AG10803 (cell line): ENCODE results near the gene GPR65.

Experiments
- DNase-seq: peaks from one replicate; pipeline ENCODE4 v3.0.0; 2010; ENCODE audit warnings: low read depth
- H3K4me3 ChIP-seq: 2 replicates; pipeline ENCODE4 v1.5.1; 2011; ENCODE audit warnings: mild to moderate bottlenecking, low read length, control low read depth
- CTCF ChIP-seq: conservative IDR thresholded peaks from 2 replicates; pipeline ENCODE4 v1.5.1; 2011; ENCODE audit warnings: mild to moderate bottlenecking, low read length, control low read depth, inconsistent platforms

GPR65 gene

DNA sequence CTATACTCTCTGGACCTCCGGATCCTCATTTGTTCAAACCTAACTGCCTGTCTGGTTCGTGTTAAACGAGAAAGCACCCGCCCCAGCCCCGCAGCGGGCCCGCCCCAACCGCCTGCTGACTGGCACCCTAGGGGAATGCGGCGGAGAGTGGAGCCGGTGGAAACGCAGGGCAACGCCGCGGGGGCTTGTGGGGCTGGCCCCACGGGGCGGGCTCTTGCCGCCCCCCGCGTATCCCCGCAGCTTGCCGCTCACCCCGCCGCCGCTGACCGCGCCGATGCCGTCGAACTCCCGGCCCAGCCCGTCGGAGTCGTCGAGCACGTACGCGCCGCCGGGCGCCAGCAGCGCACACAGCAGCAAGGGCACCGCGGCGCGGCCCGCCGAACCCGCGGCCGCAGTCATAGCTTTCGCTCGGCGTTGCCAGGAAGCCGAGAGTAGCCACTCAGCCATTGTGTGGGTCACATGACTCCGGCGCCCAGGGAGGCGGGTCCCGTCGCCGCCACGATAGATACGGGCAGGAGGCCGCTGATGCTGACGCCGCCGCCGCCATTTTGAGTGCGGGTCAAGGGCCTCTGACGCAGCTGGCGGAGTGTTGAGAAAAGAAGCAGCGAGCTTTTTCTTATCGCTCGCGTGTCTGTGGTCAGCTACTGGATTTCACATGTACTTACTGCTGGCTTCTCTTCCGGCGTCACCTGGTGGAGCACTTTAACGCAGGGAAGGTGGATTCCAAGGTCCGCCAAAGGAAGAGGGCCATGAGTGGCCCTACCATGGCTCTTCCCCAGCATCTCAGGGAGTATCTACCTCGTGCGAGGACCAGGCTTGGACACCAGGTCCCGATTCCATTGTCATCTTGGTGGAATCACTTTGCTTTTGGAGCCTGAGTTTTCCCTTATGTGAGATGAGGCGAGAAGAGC lies 12.0 kb upstream of the GPR65 start, which contains the start of gene GALC:
Gene GALC (minus strand): TSS at position 465 of the 911 bp plus-strand sequence. CDS start 18 bp downstream, at position 447.
- peak within 1 kb of the TSS; percentile 69 for H3K4me3 ChIP-seq
- no peak for TF ChIP-seq CTCF
- DNase-seq: peak; percentile 88

GRCh38 chr14:87994974-87995373 lies 10.0 kb upstream of the GPR65 start:
- TF ChIP-seq CTCF: no peak
- DNase-seq: no peak
- no peak overlapping the region for H3K4me3 ChIP-seq

GRCh38 chr14:87995500-87996290 lies 9.2 kb upstream of the GPR65 start:
- no peak for TF ChIP-seq CTCF
- no peak overlapping the region for H3K4me3 ChIP-seq
- no peak for DNase-seq

DNA sequence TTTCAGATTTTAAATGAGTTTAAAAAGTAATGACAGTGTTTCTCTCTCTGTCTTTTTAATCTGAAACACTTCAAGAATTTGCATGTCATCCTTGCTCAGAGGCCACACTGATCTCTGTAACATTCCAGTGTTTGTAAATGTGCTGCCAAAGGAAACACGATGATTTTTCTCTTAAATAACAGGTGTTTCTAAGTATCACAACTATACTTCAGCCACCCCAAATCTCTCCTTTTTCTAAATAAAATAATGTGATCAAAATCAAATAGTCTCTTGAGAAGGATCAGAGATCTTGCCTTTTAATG lies 8.7 kb upstream of the GPR65 start:
- TF ChIP-seq CTCF: no peak
- no peak for DNase-seq
- no peak overlapping the region for H3K4me3 ChIP-seq

DNA sequence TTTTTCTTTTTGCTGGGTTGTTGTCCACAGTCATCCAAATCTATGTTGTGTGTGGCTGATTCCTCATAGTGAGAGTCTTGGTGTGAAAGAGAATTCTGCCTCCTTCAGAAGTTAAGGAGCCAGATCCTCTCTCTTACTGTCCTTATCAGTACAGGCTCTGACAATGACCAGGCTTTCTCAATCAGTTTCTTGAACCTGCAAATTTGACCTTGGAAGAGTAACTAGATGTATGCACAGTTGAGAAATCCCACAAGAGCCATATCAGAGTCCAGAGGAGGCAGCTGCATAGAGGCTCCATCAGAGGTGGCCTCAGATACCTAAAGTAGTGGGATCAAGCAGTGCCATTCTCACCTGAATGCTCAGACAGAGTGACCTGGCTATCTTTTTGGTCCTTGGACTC lies 6.5 kb upstream of the GPR65 start:
- no peak for TF ChIP-seq CTCF
- no peak overlapping the region for H3K4me3 ChIP-seq
- no peak for DNase-seq

GRCh38 chr14:87999277-87999676 lies 5.7 kb upstream of the GPR65 start:
- DNase-seq: no peak
- H3K4me3 ChIP-seq: no peak overlapping the region
- no peak for TF ChIP-seq CTCF
